ENCODE measurements around the gene OR2AT4. TPM values are rescaled to one million over a fixed set of nuclear protein-coding genes. Genes with fewer than 3 reads are reported as not detected.
"Not testable (repeated sequence)": the region's sequence is repeated elsewhere in the genome, so short reads cannot be mapped to it uniquely, and the experiment has no call there.

OR2AT4 gene
- total RNA-seq, 6 experiments from 2014 or later, result not detected

DNA sequence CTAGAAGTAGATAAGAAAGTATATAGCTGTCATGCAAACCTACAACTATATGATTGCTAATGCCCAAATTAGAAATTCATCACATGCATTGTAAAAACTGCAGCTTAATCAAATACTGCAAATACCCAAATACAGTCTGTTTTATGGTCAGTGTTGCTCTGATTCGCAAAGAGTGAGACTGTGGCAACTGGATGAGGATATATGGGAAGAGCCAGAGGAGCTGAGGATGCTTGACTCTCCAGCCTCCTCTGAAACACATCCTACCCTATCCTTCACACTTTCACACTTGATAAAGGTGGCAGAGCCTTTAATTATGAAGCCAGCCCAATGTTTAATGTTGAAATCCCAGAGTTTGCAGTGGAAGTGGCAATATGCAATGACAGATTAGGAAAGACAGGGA is 21.9 kb upstream of the OR2AT4 start:
- Histone ChIP-seq H3K36me3 (no peaks in the 10 kb centered on the region), H3K27me3 (no peaks in the 10 kb centered on the region), H3K4me1 (no peaks in the 10 kb centered on the region), H3K4me3 (no peak overlapping the region), H3K9me3 (no peaks in the 10 kb centered on the region), H3K27ac (no peak overlapping the region)
- WGBS (ENCODE audit: insufficient coverage, low coverage, low lambda C conversion rate, missing lambda C conversion rate), result 38% methylated on average over 1 of the region's 1 CpG
- DNase-seq (no peak), ATAC-seq (no peak)
- intact Hi-C loops (cut with DNase I), result no loop called here
- TF ChIP-seq, protein P1, sequence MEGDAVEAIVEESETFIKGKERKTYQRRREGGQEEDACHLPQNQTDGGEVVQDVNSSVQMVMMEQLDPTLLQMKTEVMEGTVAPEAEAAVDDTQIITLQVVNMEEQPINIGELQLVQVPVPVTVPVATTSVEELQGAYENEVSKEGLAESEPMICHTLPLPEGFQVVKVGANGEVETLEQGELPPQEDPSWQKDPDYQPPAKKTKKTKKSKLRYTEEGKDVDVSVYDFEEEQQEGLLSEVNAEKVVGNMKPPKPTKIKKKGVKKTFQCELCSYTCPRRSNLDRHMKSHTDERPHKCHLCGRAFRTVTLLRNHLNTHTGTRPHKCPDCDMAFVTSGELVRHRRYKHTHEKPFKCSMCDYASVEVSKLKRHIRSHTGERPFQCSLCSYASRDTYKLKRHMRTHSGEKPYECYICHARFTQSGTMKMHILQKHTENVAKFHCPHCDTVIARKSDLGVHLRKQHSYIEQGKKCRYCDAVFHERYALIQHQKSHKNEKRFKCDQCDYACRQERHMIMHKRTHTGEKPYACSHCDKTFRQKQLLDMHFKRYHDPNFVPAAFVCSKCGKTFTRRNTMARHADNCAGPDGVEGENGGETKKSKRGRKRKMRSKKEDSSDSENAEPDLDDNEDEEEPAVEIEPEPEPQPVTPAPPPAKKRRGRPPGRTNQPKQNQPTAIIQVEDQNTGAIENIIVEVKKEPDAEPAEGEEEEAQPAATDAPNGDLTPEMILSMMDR (IDR thresholded peaks at IDR 0.05), result no peak
- no peak for TF ChIP-seq POLR2A (IDR thresholded peaks at IDR 0.05)

DNA sequence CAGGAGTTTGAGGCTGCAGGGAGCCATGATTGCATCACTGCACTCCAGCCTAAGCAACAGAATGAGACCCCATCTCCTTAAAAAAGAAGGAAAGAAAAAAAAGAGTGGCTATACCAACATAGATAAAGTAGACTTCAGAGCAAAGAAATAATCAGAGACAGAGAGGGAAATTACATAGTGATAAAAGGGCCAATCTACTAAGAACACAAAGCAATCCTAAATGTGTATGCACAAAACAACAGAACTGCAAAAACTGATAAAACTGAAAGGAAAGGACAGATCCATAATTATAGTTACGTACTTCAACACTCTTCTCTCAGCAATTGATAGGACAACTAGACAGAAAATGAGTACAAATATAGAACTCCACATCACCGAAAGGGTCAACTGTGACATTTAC is 17.8 kb upstream of the OR2AT4 start:
- H3K27ac ChIP-seq, result no peak overlapping the region
- no peaks in the 10 kb centered on the region for H3K4me1 ChIP-seq
- intact Hi-C loops (cut with DNase I), result no loop called here
- H3K36me3 ChIP-seq, result no peaks in the 10 kb centered on the region
- no peak overlapping the region for H3K4me3 ChIP-seq
- ATAC-seq (no peak), DNase-seq (no peak)
- 67% methylated on average over 2 of the region's 2 CpGs for WGBS (ENCODE audit: insufficient coverage, low coverage, low lambda C conversion rate, missing lambda C conversion rate)
- TF ChIP-seq, protein P1 (IDR thresholded peaks at IDR 0.05), result no peak
- TF ChIP-seq POLR2A (IDR thresholded peaks at IDR 0.05), result no peak
- peaks cover 0 to 5% (median 0%) of the 10 kb centered on the region in 4 donors for H3K9me3 ChIP-seq
- H3K27me3 ChIP-seq, result no peaks in the 10 kb centered on the region

DNA sequence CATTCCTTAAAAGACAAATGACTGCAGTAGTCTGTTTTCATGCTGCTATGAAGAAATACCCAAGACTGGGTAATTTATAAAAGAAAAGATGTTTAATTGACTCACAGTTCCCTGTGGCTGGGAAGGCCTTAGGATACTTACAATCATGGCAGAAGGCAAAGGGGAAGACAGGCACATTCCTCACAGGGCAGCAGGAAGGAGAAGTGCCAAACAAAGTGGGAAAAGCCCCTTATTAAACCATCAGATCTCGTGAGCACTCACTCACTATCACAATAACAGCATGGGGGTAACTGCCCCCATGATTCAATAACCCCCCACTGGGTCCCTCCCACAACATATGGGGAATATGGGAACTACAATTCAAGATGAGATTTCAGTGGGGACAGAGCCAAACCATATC is 16.4 kb upstream of the OR2AT4 start:
- H3K4me3 ChIP-seq, result no peak overlapping the region
- peaks cover 0 to 5% (median 0%) of the 10 kb centered on the region in 4 donors for H3K9me3 ChIP-seq
- no peak overlapping the region for H3K27ac ChIP-seq
- no peaks in the 10 kb centered on the region for H3K4me1 ChIP-seq
- H3K36me3 ChIP-seq, result no peaks in the 10 kb centered on the region
- intact Hi-C loops (cut with DNase I), result no loop called here
- H3K27me3 ChIP-seq, result no peaks in the 10 kb centered on the region
- no peak for ATAC-seq
- no CpG with 5 or more reads among the region's 1 CpG for WGBS (ENCODE audit: insufficient coverage, low coverage, low lambda C conversion rate, missing lambda C conversion rate)
- DNase-seq, result no peak
- no peak for TF ChIP-seq POLR2A (IDR thresholded peaks at IDR 0.05)
- TF ChIP-seq, protein P1 (IDR thresholded peaks at IDR 0.05), result no peak

DNA sequence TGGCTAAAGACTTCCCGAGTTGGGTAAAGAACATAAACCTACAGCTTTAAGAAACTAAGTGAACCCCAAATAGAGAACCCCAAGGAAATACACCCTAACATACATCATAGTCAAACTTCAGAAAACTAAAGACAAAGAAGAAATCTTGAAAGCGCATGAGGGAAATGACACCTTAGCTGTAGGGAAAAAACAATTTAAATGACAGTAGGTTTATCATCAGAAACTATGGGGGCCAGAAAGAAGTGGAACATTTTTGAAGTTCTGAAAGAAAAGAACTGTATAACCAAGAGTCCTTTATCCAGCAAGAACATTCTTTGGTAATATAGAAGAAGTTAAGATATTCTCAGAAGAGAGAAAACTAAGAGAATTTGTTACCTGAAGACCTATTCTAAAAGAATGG is 15.5 kb upstream of the OR2AT4 start:
- H3K27me3 ChIP-seq, result no peaks in the 10 kb centered on the region
- intact Hi-C loops (cut with DNase I), result no loop called here
- WGBS (ENCODE audit: insufficient coverage, low coverage, low lambda C conversion rate, missing lambda C conversion rate), result 73% methylated on average over 2 of the region's 2 CpGs
- H3K4me1 ChIP-seq, result no peaks in the 10 kb centered on the region
- DNase-seq (no peak), ATAC-seq (no peak)
- H3K9me3 ChIP-seq, result peaks cover 0 to 5% (median 0%) of the 10 kb centered on the region in 4 donors
- no peak overlapping the region for H3K27ac ChIP-seq
- no peak for TF ChIP-seq POLR2A (IDR thresholded peaks at IDR 0.05)
- TF ChIP-seq, protein P1 (IDR thresholded peaks at IDR 0.05), result no peak
- H3K36me3 ChIP-seq, result no peaks in the 10 kb centered on the region
- H3K4me3 ChIP-seq, result no peak overlapping the region

DNA sequence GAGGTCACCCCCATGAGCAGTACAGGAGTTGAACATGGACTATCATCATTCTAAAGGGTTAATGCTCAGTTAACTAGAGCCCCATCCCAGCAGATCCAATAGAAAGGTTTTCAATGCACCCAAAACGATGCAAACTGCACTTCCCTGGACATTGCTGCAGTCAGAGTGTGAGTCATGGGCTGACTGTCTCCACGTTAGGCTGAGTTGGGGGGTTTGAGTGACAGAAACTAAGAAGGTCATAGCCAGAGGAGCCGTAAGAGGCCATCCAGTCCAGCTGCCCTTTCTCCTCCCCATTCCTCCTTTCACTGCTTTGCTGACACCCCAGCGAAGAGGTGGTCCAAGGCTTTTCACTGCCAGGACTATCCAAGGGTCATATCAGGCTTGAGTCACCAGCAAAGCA is 10.5 kb upstream of the OR2AT4 start:
- ATAC-seq (no peak), DNase-seq (no peak)
- H3K4me1 ChIP-seq, result no peaks in the 10 kb centered on the region
- no peak overlapping the region for H3K4me3 ChIP-seq
- H3K27ac ChIP-seq, result no peak overlapping the region
- no peaks in the 10 kb centered on the region for H3K36me3 ChIP-seq
- TF ChIP-seq, protein P1 (IDR thresholded peaks at IDR 0.05), result no peak
- TF ChIP-seq POLR2A (IDR thresholded peaks at IDR 0.05), result no peak
- WGBS (ENCODE audit: insufficient coverage, low coverage, low lambda C conversion rate, missing lambda C conversion rate), result 0% methylated on average over 1 of the region's 4 CpGs
- H3K9me3 ChIP-seq, result peaks cover 0 to 5% (median 0%) of the 10 kb centered on the region in 4 donors
- intact Hi-C loops (cut with DNase I), result no loop called here
- H3K27me3 ChIP-seq, result no peaks in the 10 kb centered on the region

DNA sequence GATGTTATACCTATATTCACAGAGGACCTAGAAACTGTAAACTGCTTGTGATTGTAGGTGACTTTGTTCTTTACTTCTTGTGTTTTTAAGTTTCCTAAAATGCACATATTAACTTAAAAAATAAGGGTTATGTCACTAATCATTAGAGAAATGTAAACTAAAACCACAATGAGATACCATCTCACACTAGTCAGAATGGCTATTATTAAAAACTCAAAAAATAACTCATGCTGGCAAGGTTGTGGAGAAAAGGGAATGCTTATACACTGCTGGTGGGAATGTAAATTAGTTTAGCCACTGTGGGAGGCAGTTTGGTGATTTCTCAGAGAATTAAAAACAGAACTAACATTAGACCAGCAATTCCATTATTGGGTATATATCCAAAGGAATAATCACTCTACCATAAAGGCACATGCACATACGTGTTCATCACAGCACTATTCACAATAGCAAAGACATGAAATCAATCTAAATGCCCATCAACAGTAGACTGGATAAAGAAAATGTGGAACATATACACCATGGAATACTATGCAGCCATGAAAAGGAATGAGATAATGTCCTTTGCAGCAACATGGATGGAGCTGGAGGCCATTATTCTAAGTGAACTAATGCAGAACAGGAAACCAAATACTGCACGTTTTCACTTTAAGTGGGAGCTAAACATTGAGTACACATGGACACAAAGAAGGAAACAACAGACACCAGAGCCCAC is 9.4 kb upstream of the OR2AT4 start:
- H3K9me3 ChIP-seq; ATAC-seq; H3K36me3 ChIP-seq; DNase-seq; H3K4me1 ChIP-seq; H3K4me3 ChIP-seq; intact Hi-C loops (cut with DNase I); H3K27ac ChIP-seq; H3K27me3 ChIP-seq: not testable (repeated sequence)
- 38% methylated on average over 2 of the region's 2 CpGs for WGBS (ENCODE audit: insufficient coverage, low coverage, low lambda C conversion rate, missing lambda C conversion rate)
